Hepatocyte (in vitro differentiated cells): ENCODE results near the gene CGN.

ENCODE experiments used
- EZH2 ChIP-seq: fragments of 200-600 bp; sonication (generic); IDR thresholded peaks from 2 replicates; pipeline ENCODE4 v1.6.1; 2016; ENCODE audit warnings: antibody characterized with exemption, mild to moderate bottlenecking, borderline replicate concordance
- TF ChIP-seq, protein P1 (sequence below): fragments of 200-600 bp; sonication (generic); IDR thresholded peaks from 2 replicates; pipeline ENCODE4 v1.5.1; 2016; ENCODE audit warnings: antibody characterized with exemption, mild to moderate bottlenecking; ENCODE audit not compliant: poor library complexity

DNA sequence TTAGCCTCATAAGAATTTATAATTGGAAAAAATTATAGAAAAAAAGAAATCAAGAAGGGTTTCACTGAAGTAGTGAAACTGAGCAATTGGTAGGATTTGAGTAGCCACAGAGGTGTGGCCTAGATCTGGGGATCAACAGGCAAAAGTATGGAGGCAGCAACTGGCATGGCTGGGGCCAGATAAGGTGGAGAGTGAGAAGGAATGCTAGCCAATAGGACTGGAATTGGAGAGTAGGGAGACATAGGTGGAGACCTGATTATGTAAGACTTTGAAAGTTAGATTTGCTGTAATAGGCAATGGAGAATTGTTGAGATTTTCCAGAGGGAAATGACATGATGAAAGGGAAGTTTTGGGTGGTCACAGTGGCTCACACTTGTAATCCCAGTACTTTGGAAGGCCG is 24.6 kb upstream of the CGN start:
- TF ChIP-seq, protein P1, sequence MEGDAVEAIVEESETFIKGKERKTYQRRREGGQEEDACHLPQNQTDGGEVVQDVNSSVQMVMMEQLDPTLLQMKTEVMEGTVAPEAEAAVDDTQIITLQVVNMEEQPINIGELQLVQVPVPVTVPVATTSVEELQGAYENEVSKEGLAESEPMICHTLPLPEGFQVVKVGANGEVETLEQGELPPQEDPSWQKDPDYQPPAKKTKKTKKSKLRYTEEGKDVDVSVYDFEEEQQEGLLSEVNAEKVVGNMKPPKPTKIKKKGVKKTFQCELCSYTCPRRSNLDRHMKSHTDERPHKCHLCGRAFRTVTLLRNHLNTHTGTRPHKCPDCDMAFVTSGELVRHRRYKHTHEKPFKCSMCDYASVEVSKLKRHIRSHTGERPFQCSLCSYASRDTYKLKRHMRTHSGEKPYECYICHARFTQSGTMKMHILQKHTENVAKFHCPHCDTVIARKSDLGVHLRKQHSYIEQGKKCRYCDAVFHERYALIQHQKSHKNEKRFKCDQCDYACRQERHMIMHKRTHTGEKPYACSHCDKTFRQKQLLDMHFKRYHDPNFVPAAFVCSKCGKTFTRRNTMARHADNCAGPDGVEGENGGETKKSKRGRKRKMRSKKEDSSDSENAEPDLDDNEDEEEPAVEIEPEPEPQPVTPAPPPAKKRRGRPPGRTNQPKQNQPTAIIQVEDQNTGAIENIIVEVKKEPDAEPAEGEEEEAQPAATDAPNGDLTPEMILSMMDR = no peak
- no peak for TF ChIP-seq EZH2
